Activated CD4-positive, alpha-beta T cell treated with anti-CD3 and anti-CD28 coated beads for 4 hours (primary cell): Measurements from ENCODE around the gene MAGEA2.
"Not testable (repeated sequence)": the region's sequence is repeated elsewhere in the genome, so short reads cannot be mapped to it uniquely, and the experiment has no call there.

ENCODE experiments used
- DNase-seq, 2 donors: peaks; one replicate each; pipeline ENCODE4 v3.0.0-alpha.2; 2020

MAGEA2 gene

DNA sequence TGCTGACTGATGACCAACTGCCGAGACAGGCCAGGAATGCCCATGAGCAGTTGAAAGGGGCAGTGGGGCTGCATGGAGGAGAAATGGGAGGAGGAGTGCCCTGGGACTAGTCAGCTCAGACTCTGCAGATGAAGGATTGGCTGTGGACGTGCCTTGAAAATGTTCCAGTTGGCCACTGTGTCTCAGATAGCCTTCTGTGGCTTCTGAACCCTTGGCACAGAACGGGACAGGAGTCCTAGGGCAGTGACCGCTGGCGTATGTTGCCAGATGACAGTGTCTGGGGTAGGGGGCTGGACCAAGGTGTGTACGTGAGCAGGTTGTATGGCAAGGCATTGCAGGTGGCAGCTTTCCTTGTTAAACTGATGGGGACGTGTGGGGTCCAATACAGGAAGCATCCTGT is 47.1 kb downstream of the MAGEA2 start:
- not testable (repeated sequence) for DNase-seq

DNA sequence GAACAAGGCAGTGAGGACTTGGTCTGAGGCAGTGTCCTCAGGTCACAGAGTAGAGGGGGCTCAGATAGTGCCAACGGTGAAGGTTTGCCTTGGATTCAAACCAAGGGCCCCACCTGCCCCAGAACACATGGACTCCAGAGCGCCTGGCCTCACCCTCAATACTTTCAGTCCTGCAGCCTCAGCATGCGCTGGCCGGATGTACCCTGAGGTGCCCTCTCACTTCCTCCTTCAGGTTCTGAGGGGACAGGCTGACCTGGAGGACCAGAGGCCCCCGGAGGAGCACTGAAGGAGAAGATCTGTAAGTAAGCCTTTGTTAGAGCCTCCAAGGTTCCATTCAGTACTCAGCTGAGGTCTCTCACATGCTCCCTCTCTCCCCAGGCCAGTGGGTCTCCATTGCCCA is 53.3 kb downstream of the MAGEA2 start:
- DNase-seq = not testable (repeated sequence)
